A673 (cell line): Measurements from ENCODE around the gene JPH2. TPM values are rescaled to one million over a fixed set of nuclear protein-coding genes. Genes with fewer than 3 reads are reported as not detected.
"Not testable (repeated sequence)": the region's sequence is repeated elsewhere in the genome, so short reads cannot be mapped to it uniquely, and the experiment has no call there.

ENCODE experiments used
- BruUV-seq: library from RNA; stranded (reverse); fragments of 400-500 nt; replicated peaks from 2 replicates; lab custom pipeline; 2021; lab: Mats Ljungman, UMichigan
- CTCF ChIA-PET: fragments of 300-600 bp; sonication (Branson Sonifier 250); formaldehyde crosslinking; loops from one replicate; lab custom pipeline; 2022; ENCODE audit warnings: antibody characterized with exemption; lab: Charles Lee
- POLR2A ChIA-PET: fragments of 300-600 bp; sonication (Branson Sonifier 250); formaldehyde crosslinking; loops from one replicate; lab custom pipeline; 2022; ENCODE audit warnings: antibody characterized with exemption; ENCODE audit not compliant: low non-redundant PET; lab: Charles Lee
- DNase-seq: peaks from one replicate; pipeline ENCODE4 v3.0.0-alpha.2; 2015; ENCODE audit warnings: low spot score
- H3K27ac ChIP-seq: fragments of 200-600 bp; sonication (generic); 2 replicates; pipeline ENCODE4 v1.5.1; 2016; ENCODE audit warnings: mixed run types, low read depth, mild to moderate bottlenecking, mixed read lengths, antibody characterized with exemption, low read length; ENCODE audit not compliant: poor library complexity, severe bottlenecking
- H3K27me3 ChIP-seq: fragments of 200-600 bp; sonication (generic); replicated peaks from 2 replicates; pipeline ENCODE4 v1.6.1; 2017; ENCODE audit warnings: mixed run types, low read depth, mild to moderate bottlenecking, mixed read lengths, antibody characterized with exemption, low read length; ENCODE audit not compliant: insufficient read depth, poor library complexity
- H3K36me3 ChIP-seq: fragments of 200-600 bp; sonication (generic); 2 replicates; pipeline ENCODE4 v1.6.1; 2016; ENCODE audit warnings: mixed run types, mild to moderate bottlenecking, mixed read lengths, antibody characterized with exemption, low read length; ENCODE audit not compliant: insufficient read depth, poor library complexity, severe bottlenecking
- H3K4me1 ChIP-seq: fragments of 200-600 bp; sonication (generic); 2 replicates; pipeline ENCODE4 v1.6.1; 2017; ENCODE audit warnings: mixed run types, mild to moderate bottlenecking, mixed read lengths, antibody characterized with exemption, low read length; ENCODE audit not compliant: insufficient read depth, poor library complexity, severe bottlenecking
- H3K4me3 ChIP-seq: fragments of 200-600 bp; sonication (generic); 2 replicates; pipeline ENCODE4 v1.5.1; 2016; ENCODE audit warnings: low read depth, mixed run types, mild to moderate bottlenecking, mixed read lengths, low read length; ENCODE audit not compliant: poor library complexity, severe bottlenecking
- H3K9me3 ChIP-seq: fragments of 200-600 bp; sonication (generic); 2 replicates; pipeline ENCODE4 v1.6.1; 2016; ENCODE audit warnings: mixed run types, low read depth, mild to moderate bottlenecking, mixed read lengths, antibody characterized with exemption, low read length; ENCODE audit not compliant: poor library complexity, severe bottlenecking
- CTCF ChIP-seq: fragments of 300-800, 200-600 bp; sonication (generic); conservative IDR thresholded peaks from 2 replicates; pipeline ENCODE4 v1.5.1; 2017; ENCODE audit warnings: low read depth, mild to moderate bottlenecking, antibody characterized with exemption, low read length, moderate library complexity, mixed read lengths
- EZH2 ChIP-seq: fragments of 200-600 bp; sonication (generic); IDR thresholded peaks from 2 replicates; pipeline ENCODE4 v1.6.1; 2017; ENCODE audit warnings: borderline replicate concordance, low read depth, mild to moderate bottlenecking, mixed read lengths, antibody characterized with exemption, low read length; ENCODE audit not compliant: poor library complexity, severe bottlenecking
- intact Hi-C: fragments of 100-400 bp; cut with micrococcal nuclease; formaldehyde crosslinking; loops from one replicate; pipeline ENCODE4 v1.10.0; 2022; ENCODE audit not compliant: unreplicated experiment
- total RNA-seq: library from RNA; stranded (reverse); gene quantifications from 2 replicates; pipeline ENCODE4 v1.2.3, GENCODE V29; 2021

JPH2 gene
- total RNA-seq, 1 experiment from 2014 or later = 1.1 TPM

GRCh38 chr20:44233436-44234016 lies 46.5 kb upstream of the JPH2 start:
- no peaks in the 10 kb centered on the region for H3K27me3 ChIP-seq
- no peak overlapping the region for H3K27ac ChIP-seq
- H3K9me3 ChIP-seq = no peaks in the 10 kb centered on the region
- H3K36me3 ChIP-seq = no peaks in the 10 kb centered on the region
- DNase-seq = no peak
- no peak overlapping the region for H3K4me3 ChIP-seq
- ChIA-PET POLR2A (no interaction called here), CTCF (no interaction called here)
- no peak for TF ChIP-seq EZH2
- no peak for TF ChIP-seq CTCF
- intact Hi-C loops = no loop called here
- BruUV-seq = no TSS peak
- no peaks in the 10 kb centered on the region for H3K4me1 ChIP-seq

- DNase-seq, H3K27ac ChIP-seq, H3K4me1 ChIP-seq, BruUV-seq, H3K4me3 ChIP-seq, intact Hi-C loops, H3K27me3 ChIP-seq, CTCF ChIA-PET, H3K36me3 ChIP-seq, H3K9me3 ChIP-seq: not testable (repeated sequence)
- POLR2A ChIA-PET = interaction anchor here (0.6 kb wide), 1 partner anchor 785 kb away, joined by 6 read pairs; no protein-coding TSS in a partner anchor
Measured at GRCh38 chr20:44232469-44232856, 45.5 kb upstream of the JPH2 start.

GRCh38 chr20:44231713-44232468 lies 44.9 kb upstream of the JPH2 start:
- CTCF ChIA-PET = no interaction called here
- no TSS peak for BruUV-seq

More at GRCh38 chr20:44231713-44232468, 44.9 kb upstream of the JPH2 start:
- intact Hi-C loops = no loop called here
- POLR2A ChIA-PET = interaction anchor here (0.6 kb wide), 1 partner anchor 785 kb away, joined by 6 read pairs; no protein-coding TSS in a partner anchor
- Histone ChIP-seq H3K9me3 (no peaks in the 10 kb centered on the region), H3K27ac (no peak overlapping the region), H3K27me3 (no peaks in the 10 kb centered on the region), H3K36me3 (no peaks in the 10 kb centered on the region), H3K4me3 (no peak overlapping the region), H3K4me1 (no peaks in the 10 kb centered on the region)
- TF ChIP-seq CTCF = no peak
- peak; percentile 48 for DNase-seq
